ENCODE measurements around the gene SLC6A6. TPM values are rescaled to one million over a fixed set of nuclear protein-coding genes. Genes with fewer than 3 reads are reported as not detected.

SLC6A6 gene
- total RNA-seq, 2 donors from 2014 or later: 43.1 to 56.5 TPM

DNA sequence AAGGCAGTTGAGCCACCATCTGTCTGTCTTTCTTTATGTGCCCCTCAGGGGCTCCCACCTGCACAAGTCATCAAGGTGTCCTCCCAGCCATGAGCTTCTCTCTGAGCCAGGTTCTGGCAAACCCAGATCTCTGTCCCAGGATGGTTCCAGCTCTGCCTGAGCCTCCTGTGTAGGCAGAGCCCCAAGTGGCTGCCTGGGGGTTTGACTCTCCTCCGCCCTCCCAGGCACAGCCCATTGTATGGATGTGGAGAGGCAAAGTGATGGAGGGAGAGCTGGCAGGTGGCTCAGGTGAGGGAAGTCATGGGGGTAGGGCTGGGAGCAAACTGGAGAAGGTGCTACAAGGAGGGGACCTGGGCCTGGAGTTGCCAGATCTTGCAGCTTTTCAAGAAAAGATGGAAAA is 80.9 kb downstream of the SLC6A6 start:
- no peaks in the 10 kb centered on the region for H3K9me3 ChIP-seq (ENCODE audit: control insufficient read depth, low read length)
- no peaks in the 10 kb centered on the region for H3K4me1 ChIP-seq (ENCODE audit: control insufficient read depth, insufficient read depth, low read length)
- no peaks in the 10 kb centered on the region for H3K9me3 Mint-ChIP-seq
- no peak overlapping the region for H3K4me3 Mint-ChIP-seq
- H3K4me3 ChIP-seq (ENCODE audit: low read length): no peak overlapping the region
- H3K9ac ChIP-seq (ENCODE audit: extremely low read depth, low read length, poor library complexity, severe bottlenecking): no peak overlapping the region
- peaks cover 49% of the 10 kb centered on the region for H3K36me3 ChIP-seq (ENCODE audit: control insufficient read depth, insufficient read depth, low read length)
- TF ChIP-seq, protein P1, sequence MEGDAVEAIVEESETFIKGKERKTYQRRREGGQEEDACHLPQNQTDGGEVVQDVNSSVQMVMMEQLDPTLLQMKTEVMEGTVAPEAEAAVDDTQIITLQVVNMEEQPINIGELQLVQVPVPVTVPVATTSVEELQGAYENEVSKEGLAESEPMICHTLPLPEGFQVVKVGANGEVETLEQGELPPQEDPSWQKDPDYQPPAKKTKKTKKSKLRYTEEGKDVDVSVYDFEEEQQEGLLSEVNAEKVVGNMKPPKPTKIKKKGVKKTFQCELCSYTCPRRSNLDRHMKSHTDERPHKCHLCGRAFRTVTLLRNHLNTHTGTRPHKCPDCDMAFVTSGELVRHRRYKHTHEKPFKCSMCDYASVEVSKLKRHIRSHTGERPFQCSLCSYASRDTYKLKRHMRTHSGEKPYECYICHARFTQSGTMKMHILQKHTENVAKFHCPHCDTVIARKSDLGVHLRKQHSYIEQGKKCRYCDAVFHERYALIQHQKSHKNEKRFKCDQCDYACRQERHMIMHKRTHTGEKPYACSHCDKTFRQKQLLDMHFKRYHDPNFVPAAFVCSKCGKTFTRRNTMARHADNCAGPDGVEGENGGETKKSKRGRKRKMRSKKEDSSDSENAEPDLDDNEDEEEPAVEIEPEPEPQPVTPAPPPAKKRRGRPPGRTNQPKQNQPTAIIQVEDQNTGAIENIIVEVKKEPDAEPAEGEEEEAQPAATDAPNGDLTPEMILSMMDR (conservative IDR thresholded peaks at IDR 0.05): no peak
- no peak overlapping the region for H3K27ac Mint-ChIP-seq
- no peaks in the 10 kb centered on the region for H3K27me3 Mint-ChIP-seq (ENCODE audit: insufficient read depth)
- no peak for DNase-seq
- no peaks in the 10 kb centered on the region for H3K27me3 ChIP-seq (ENCODE audit: control insufficient read depth, insufficient read depth, low read length, poor library complexity, severe bottlenecking)
- H3K36me3 Mint-ChIP-seq (ENCODE audit: low read depth): peaks cover 42% of the 10 kb centered on the region
- 91% methylated on average over 1 of the region's 1 CpG; no CpG with 5 or more reads in 1 of the 2 experiments for WGBS, 2 experiments (ENCODE audit: insufficient coverage in 1 of 2, insufficient read length in 1 of 2)
- no peak overlapping the region for H3K27ac ChIP-seq (ENCODE audit: low read depth, low read length)
- peaks cover 8% of the 10 kb centered on the region for H3K4me1 Mint-ChIP-seq

DNA sequence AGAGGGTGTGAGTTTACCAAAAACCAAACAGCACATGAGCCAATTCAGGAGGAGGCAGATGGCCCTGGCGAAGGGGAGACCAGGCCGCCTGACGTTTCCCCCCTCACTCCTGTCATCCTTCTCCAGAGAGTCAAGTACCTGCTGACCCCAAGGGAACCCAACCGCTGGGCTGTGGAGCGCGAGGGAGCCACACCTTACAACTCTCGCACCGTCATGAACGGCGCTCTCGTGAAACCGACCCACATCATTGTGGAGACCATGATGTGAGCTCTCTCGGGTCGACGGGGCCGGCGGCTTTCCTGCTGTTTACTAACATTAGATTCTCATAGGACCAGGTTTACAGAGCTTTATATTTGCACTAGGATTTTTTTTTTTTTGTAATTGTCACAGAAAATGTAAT is 82.3 kb downstream of the SLC6A6 start:
- Mint-ChIP-seq H3K9me3 (no peaks in the 10 kb centered on the region), H3K4me3 (no peak overlapping the region), H3K27ac (no peak overlapping the region), H3K27me3 (ENCODE audit: insufficient read depth) (no peaks in the 10 kb centered on the region), H3K36me3 (ENCODE audit: low read depth) (peaks cover 34% of the 10 kb centered on the region), H3K4me1 (peaks cover 8% of the 10 kb centered on the region)
- DNase-seq: no peak
- Histone ChIP-seq H3K4me3 (ENCODE audit: low read length) (no peak overlapping the region), H3K4me1 (ENCODE audit: control insufficient read depth, insufficient read depth, low read length) (no peaks in the 10 kb centered on the region), H3K27ac (ENCODE audit: low read depth, low read length) (no peak overlapping the region), H3K9me3 (ENCODE audit: control insufficient read depth, low read length) (no peaks in the 10 kb centered on the region), H3K9ac (ENCODE audit: extremely low read depth, low read length, poor library complexity, severe bottlenecking) (no peak overlapping the region), H3K36me3 (ENCODE audit: control insufficient read depth, insufficient read depth, low read length) (peaks cover 35% of the 10 kb centered on the region), H3K27me3 (ENCODE audit: control insufficient read depth, insufficient read depth, low read length, poor library complexity, severe bottlenecking) (no peaks in the 10 kb centered on the region)
- TF ChIP-seq, protein P1 (conservative IDR thresholded peaks at IDR 0.05): no peak
- 95 to 96% methylated on average over 7 to 17 of the region's 17 CpGs for WGBS, 2 experiments (ENCODE audit: insufficient coverage in 1 of 2, insufficient read length in 1 of 2)

DNA sequence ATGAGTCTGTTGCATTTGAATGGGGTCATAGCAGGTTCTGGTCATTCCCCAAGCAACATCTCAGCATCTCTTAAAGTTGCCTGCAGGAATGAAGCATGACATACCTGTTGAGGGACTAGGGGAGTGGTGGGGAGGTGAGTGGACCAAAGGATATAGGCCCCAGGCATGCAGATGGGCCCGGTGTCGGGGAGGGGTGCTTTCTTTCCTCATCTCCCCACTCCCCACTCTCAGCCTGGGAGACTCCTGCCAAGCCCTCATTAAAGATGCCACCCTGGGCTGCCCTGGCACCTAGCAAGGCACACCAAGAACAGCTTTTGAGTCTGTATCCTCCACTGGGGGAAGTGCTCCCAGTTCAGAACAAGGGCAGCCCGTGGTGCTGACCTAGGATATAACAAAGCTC is 83.6 kb downstream of the SLC6A6 start:
- Mint-ChIP-seq H3K4me3 (no peak overlapping the region), H3K4me1 (no peaks in the 10 kb centered on the region), H3K9me3 (no peaks in the 10 kb centered on the region), H3K27ac (no peak overlapping the region), H3K36me3 (ENCODE audit: low read depth) (peaks cover 34% of the 10 kb centered on the region), H3K27me3 (ENCODE audit: insufficient read depth) (no peaks in the 10 kb centered on the region)
- TF ChIP-seq, protein P1 (conservative IDR thresholded peaks at IDR 0.05): no peak
- no peaks in the 10 kb centered on the region for H3K27me3 ChIP-seq (ENCODE audit: control insufficient read depth, insufficient read depth, low read length, poor library complexity, severe bottlenecking)
- 95% methylated on average over 3 of the region's 3 CpGs; no CpG with 5 or more reads in 1 of the 2 experiments for WGBS, 2 experiments (ENCODE audit: insufficient coverage in 1 of 2, insufficient read length in 1 of 2)
- no peak overlapping the region for H3K9ac ChIP-seq (ENCODE audit: extremely low read depth, low read length, poor library complexity, severe bottlenecking)
- H3K27ac ChIP-seq (ENCODE audit: low read depth, low read length): no peak overlapping the region
- DNase-seq: no peak
- H3K9me3 ChIP-seq (ENCODE audit: control insufficient read depth, low read length): no peaks in the 10 kb centered on the region
- no peak overlapping the region for H3K4me3 ChIP-seq (ENCODE audit: low read length)
- H3K36me3 ChIP-seq (ENCODE audit: control insufficient read depth, insufficient read depth, low read length): peaks cover 32% of the 10 kb centered on the region
- no peaks in the 10 kb centered on the region for H3K4me1 ChIP-seq (ENCODE audit: control insufficient read depth, insufficient read depth, low read length)

Data from endodermal cell (in vitro differentiated cells).